Measurements from ENCODE around the gene SKAP1.
A peak's percentile ranks its signal among the peaks of the same experiment; 100 is the strongest.

SKAP1 gene

DNA sequence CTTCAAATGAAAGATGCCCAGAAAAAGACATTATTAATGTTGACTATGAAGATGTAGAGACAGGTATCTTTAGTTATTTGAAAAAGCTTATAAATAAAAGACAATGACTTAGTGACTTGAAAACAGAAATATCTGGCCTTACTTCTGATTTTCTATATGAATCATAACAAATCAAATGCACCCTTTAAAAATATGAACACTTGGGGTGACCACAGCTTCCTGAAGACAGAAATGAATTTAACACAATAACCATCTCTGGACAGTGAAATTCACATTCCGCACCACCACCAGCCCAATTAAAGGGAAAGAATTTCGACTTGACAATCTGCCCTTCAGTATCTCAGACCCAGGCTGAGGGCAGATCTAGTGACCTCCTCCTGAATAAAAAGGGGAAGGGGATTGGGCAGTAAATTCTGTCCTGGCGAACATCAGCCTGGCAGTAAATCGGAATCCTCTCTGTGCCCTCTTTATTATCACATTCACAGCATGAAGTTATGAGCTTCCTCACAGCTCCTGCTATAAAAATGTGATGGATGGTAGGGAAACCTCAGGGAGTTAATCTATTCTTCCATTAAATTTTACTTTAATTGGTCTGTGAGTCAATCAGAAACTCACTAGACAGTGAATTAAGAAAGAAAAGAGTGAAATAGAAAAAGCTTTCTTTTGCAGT is 190.9 kb downstream of the SKAP1 start:
- H3K27ac ChIP-seq, result no peak overlapping the region
- no peak for TF ChIP-seq CTCF (IDR thresholded peaks at IDR 0.05)
- TF ChIP-seq ZFX (IDR thresholded peaks at IDR 0.05; ENCODE audit: borderline replicate concordance), result no peak

GRCh38 chr17:48237456-48237855 is 192.6 kb downstream of the SKAP1 start:
- H3K27ac ChIP-seq, result no peak overlapping the region
- TF ChIP-seq ZFX (IDR thresholded peaks at IDR 0.05; ENCODE audit: borderline replicate concordance) (no peak), CTCF (IDR thresholded peaks at IDR 0.05) (no peak)

- H3K27ac ChIP-seq, result no peak overlapping the region
- TF ChIP-seq ZFX (IDR thresholded peaks at IDR 0.05; ENCODE audit: borderline replicate concordance) (no peak), CTCF (IDR thresholded peaks at IDR 0.05) (no peak)
These were observed 193.3 kb downstream of the SKAP1 start for GRCh38 chr17:48236681-48237134.

DNA sequence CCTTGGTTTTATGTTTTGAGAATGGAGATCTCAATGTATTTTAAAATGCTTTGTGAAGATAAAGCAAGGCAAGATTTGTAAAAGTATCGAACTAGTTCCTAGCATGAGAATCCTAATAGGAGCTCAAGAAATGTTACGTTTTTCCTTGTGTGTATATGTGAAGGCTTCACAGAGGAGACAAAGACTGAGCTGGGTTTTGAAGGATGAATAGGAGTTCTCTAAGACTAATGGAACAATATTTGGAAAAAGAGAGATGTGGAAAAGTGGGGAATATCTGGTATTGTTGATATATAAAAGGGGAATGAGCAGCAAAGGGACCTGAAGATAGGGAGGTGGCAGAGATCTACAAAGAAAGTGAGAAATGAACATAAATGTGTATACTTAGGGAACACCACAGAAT is 195.1 kb downstream of the SKAP1 start:
- TF ChIP-seq ZFX (IDR thresholded peaks at IDR 0.05; ENCODE audit: borderline replicate concordance), result no peak
- no peak for TF ChIP-seq CTCF (IDR thresholded peaks at IDR 0.05)
- H3K27ac ChIP-seq, result no peak overlapping the region

GRCh38 chr17:48231995-48232959 is 197.7 kb downstream of the SKAP1 start:
- peak overlapping the region; percentile 48 for H3K27ac ChIP-seq
- TF ChIP-seq CTCF (IDR thresholded peaks at IDR 0.05) (no peak), ZFX (IDR thresholded peaks at IDR 0.05; ENCODE audit: borderline replicate concordance) (no peak)

DNA sequence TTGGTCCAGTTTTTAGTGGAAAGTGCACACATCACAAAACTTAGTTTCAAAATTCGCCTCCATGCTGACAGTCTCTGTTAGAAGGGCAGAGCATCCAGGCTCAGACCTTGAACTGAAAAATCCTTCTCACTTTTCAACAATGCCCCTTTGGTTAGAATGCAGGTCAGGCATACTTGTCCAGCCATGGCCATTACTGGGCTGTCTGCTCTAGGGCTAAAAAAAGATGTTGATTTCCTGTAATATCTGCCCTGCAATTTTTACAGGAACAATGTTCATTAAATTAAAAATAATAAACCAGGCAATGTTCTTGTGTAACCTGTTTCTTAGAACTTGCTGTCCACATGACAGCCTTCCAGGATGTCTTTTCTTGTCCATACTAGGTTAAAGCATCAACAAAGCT is 200.1 kb downstream of the SKAP1 start:
- TF ChIP-seq CTCF (IDR thresholded peaks at IDR 0.05), result no peak
- no peak for TF ChIP-seq ZFX (IDR thresholded peaks at IDR 0.05; ENCODE audit: borderline replicate concordance)

DNA sequence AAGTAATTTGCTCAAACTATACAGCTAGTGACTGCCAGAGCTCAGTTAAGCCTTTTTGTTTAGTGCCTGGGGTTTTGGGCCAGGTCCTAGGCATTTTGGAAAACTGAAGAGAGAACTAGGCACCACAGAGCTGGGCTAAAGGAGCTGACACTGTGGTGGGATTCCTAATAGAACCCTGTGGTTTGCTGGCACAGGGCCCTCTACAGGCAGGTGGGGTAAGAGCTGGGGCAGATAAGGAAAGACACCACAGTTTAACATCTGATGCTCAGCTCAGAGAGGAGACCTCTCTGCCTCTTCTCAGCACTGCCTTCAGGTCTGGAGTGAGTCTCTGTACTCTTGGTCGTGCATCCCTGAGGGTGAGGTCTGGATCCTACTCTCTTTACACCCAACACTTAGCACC is 201.3 kb downstream of the SKAP1 start:
- H3K27ac ChIP-seq, result no peak overlapping the region
- TF ChIP-seq ZFX (IDR thresholded peaks at IDR 0.05; ENCODE audit: borderline replicate concordance), result no peak
- TF ChIP-seq CTCF (IDR thresholded peaks at IDR 0.05), result peak; percentile 28

More for the DNA sequence above, 200.1 kb downstream of the SKAP1 start:
- no peak overlapping the region for H3K27ac ChIP-seq
